ENCODE data around the gene TMEM120B.
A peak's percentile ranks its signal among the peaks of the same experiment; 100 is the strongest.
"Not testable (repeated sequence)": the region's sequence is repeated elsewhere in the genome, so short reads cannot be mapped to it uniquely, and the experiment has no call there.

TMEM120B gene

GRCh38 chr12:121790785-121791184 lies 78.2 kb downstream of the TMEM120B start:
- not testable (repeated sequence) for DNase-seq

GRCh38 chr12:121791671-121792551 lies 79.4 kb downstream of the TMEM120B start:
- no peak for DNase-seq

- peak in 1 of 58 donors; percentile 33 for DNase-seq
These were observed 80.3 kb downstream of the TMEM120B start for GRCh38 chr12:121792607-121793439.

- peak in 1 of 58 donors; percentile 46 for DNase-seq
These were observed 80.9 kb downstream of the TMEM120B start, which contains the start of gene RHOF for GRCh38 chr12:121793440-121793837. TSS of gene RHOF (minus strand) at chr12:121793688. CDS start at chr12:121793633, 55 bp downstream.

GRCh38 chr12:121793838-121794533 lies 81.4 kb downstream of the TMEM120B start:
- peak; percentile 19 to 91 (median 78) for DNase-seq

- DNase-seq = peak in 3 of 58 donors; percentile 66 to 80 (median 68)
These were observed 82.0 kb downstream of the TMEM120B start for GRCh38 chr12:121794534-121795033.

GRCh38 chr12:121795034-121795968 lies 82.7 kb downstream of the TMEM120B start:
- DNase-seq = peak in 57 of 58 donors; percentile 32 to 95 (median 76)

GRCh38 chr12:121796855-121797751 lies 84.6 kb downstream of the TMEM120B start:
- peak in 56 of 58 donors; percentile 21 to 87 (median 68) for DNase-seq

GRCh38 chr12:121797937-121798786 lies 85.6 kb downstream of the TMEM120B start:
- DNase-seq = peak in 45 of 58 donors; percentile 28 to 86 (median 57)

- DNase-seq = peak in 1 of 58 donors; percentile 35
These were observed 86.2 kb downstream of the TMEM120B start for GRCh38 chr12:121798787-121799155.

GRCh38 chr12:121799156-121799841 lies 86.7 kb downstream of the TMEM120B start:
- DNase-seq = peak in 53 of 58 donors; percentile 20 to 76 (median 51)

GRCh38 chr12:121799842-121800693 lies 87.5 kb downstream of the TMEM120B start:
- DNase-seq = peak in 44 of 58 donors; percentile 23 to 92 (median 62)

GRCh38 chr12:121800694-121801594 lies 88.4 kb downstream of the TMEM120B start:
- DNase-seq = peak in 52 of 58 donors; percentile 2 to 82 (median 64)

- peak in 22 of 58 donors; percentile 10 to 69 (median 34) for DNase-seq
These were observed 89.3 kb downstream of the TMEM120B start for GRCh38 chr12:121801595-121802484.

Data from anterior cingulate cortex (tissue), 58 donors.